ENCODE data around the gene ERBB4. TPM values are rescaled to one million over a fixed set of nuclear protein-coding genes. Genes with fewer than 3 reads are reported as not detected.

ERBB4 gene
- total RNA-seq, 5 donors from 2014 or later (not counting 1 experiment from before 2014, with no cell fraction given): 0.03 to 0.06 TPM; not detected in 3

DNA sequence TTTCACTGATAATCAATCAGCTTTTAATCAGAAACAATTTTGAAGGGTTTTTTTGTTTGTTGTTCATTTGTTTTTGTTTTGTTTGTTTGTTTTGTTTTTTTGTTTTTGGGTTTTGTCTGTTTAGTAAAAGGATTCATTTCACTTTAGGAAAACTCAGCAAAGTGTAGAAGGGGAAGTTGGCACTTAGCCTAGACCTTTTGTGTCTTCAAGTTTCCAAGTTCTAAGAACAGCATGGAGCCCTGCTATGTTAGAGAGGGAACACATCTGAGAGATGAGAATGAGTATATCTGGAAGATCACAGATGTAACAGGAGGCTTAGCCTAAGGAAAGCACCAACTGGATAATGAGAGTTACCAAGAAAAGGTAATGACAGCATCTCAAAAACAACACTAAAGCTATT lies 501.5 kb downstream of the ERBB4 start:
- H3K27me3 ChIP-seq (replicated peaks in 1 of 2; ENCODE audit: control insufficient read depth in 2 of 2, extremely low read depth in 1 of 2, insufficient read depth in 2 of 2, low read length in 1 of 2): no peaks in the 10 kb centered on the region
- Mint-ChIP-seq H3K27me3 (no peaks in the 10 kb centered on the region), H3K27ac (no peak overlapping the region), H3K36me3 (no peaks in the 10 kb centered on the region), H3K4me1 (no peaks in the 10 kb centered on the region), H3K9me3 (peaks cover 0 to 11% (median 8%) of the 10 kb centered on the region in 3 donors), H3K4me3 (no peak overlapping the region)
- DNase-seq (no peak), ATAC-seq (replicated peaks in 1 of 4) (no peak)
- H3K4me1 ChIP-seq (ENCODE audit: control insufficient read depth in 1 of 2, extremely low read depth in 1 of 2, insufficient read depth in 2 of 2, low read length in 2 of 2): no peaks in the 10 kb centered on the region
- no peaks in the 10 kb centered on the region for H3K36me3 ChIP-seq (ENCODE audit: control insufficient read depth in 2 of 2, extremely low read depth in 1 of 2, insufficient read depth in 1 of 2, low read length in 1 of 2)
- ChIA-PET POLR2A (no interaction called here), CTCF (no interaction called here)
- H3K4me3 ChIP-seq (ENCODE audit: control insufficient read depth in 1 of 2, extremely low read depth in 1 of 2, low read length in 1 of 2): no peak overlapping the region
- no peak overlapping the region for H3K27ac ChIP-seq (ENCODE audit: low read length)
- no peaks in the 10 kb centered on the region for H3K9me3 ChIP-seq

DNA sequence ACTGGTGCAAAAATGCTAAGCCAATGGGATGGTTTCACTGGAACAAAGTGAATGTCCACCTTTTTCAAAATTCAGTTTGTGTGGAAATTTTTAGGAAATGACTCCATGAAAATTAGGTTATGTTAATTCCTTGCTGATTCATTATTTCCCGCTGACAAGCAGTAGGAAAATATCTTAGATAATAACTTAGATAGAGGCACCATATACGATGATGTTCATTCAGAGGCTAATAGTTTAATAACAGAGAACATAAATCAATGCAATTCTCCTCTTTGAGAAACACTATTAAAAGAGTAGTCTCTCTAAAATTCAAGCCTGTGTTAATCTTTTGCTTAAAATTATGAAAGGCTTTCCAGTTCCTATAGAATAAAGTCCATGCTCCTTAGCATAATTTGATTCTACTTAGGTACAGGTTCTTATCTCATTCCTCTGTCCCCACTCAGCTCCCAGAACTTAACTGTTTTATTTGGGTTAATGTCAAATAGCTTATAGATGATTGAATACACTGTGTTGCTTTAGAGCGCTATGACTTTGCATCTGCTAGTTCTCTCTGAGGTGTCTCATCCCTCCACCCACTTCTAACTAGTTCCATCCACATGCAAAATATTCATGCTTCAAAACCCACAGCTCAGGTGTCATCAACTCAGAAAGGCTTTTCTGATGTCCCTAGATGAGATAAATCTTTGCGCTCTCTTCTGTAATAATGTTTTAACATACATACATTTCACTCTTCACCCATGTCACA lies 503.6 kb downstream of the ERBB4 start:
- Mint-ChIP-seq H3K4me3 (no peak overlapping the region), H3K9me3 (peaks cover 0 to 5% (median 2%) of the 10 kb centered on the region in 3 donors), H3K36me3 (no peaks in the 10 kb centered on the region), H3K27ac (no peak overlapping the region), H3K4me1 (no peaks in the 10 kb centered on the region), H3K27me3 (no peaks in the 10 kb centered on the region)
- 100% methylated on average over 1 of the region's 4 CpGs for WGBS (ENCODE audit: insufficient coverage)
- no peaks in the 10 kb centered on the region for H3K9me3 ChIP-seq
- H3K36me3 ChIP-seq (ENCODE audit: control insufficient read depth in 2 of 2, extremely low read depth in 1 of 2, insufficient read depth in 1 of 2, low read length in 1 of 2): no peaks in the 10 kb centered on the region
- no peaks in the 10 kb centered on the region for H3K27me3 ChIP-seq (replicated peaks in 1 of 2; ENCODE audit: control insufficient read depth in 2 of 2, extremely low read depth in 1 of 2, insufficient read depth in 2 of 2, low read length in 1 of 2)
- no peak for ATAC-seq (replicated peaks in 1 of 4)
- DNase-seq: no peak
- H3K4me3 ChIP-seq (ENCODE audit: control insufficient read depth in 1 of 2, extremely low read depth in 1 of 2, low read length in 1 of 2): no peak overlapping the region
- POLR2A ChIA-PET: no interaction called here
- H3K27ac ChIP-seq (ENCODE audit: low read length): no peak overlapping the region
- no peaks in the 10 kb centered on the region for H3K4me1 ChIP-seq (ENCODE audit: control insufficient read depth in 1 of 2, extremely low read depth in 1 of 2, insufficient read depth in 2 of 2, low read length in 2 of 2)
- CTCF ChIA-PET: no interaction called here

DNA sequence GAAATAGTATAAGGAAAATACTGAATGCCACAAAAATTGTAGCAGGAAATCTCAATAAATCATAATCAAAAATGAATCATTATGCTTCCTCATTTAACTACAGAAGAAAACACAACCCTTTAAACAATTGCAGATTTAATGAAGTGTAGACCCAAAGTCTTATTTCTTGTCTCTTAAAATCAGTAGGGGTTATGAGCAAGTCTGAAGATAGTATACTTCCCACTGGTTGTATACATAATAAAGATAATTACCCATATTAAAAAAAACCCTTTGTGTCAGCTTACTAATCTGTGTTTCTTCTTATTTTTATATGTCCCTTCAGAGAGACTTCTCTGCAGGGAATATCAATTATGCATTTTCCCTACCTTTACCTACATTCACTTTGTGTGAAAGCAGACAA lies 504.7 kb downstream of the ERBB4 start:
- no peaks in the 10 kb centered on the region for H3K36me3 ChIP-seq (ENCODE audit: control insufficient read depth in 2 of 2, extremely low read depth in 1 of 2, insufficient read depth in 1 of 2, low read length in 1 of 2)
- no peaks in the 10 kb centered on the region for H3K9me3 ChIP-seq
- H3K27me3 Mint-ChIP-seq: no peaks in the 10 kb centered on the region
- no peak overlapping the region for H3K27ac ChIP-seq (ENCODE audit: low read length)
- H3K4me1 ChIP-seq (ENCODE audit: control insufficient read depth in 1 of 2, extremely low read depth in 1 of 2, insufficient read depth in 2 of 2, low read length in 2 of 2): no peaks in the 10 kb centered on the region
- no peaks in the 10 kb centered on the region for H3K36me3 Mint-ChIP-seq
- H3K27me3 ChIP-seq (replicated peaks in 1 of 2; ENCODE audit: control insufficient read depth in 2 of 2, extremely low read depth in 1 of 2, insufficient read depth in 2 of 2, low read length in 1 of 2): no peaks in the 10 kb centered on the region
- H3K4me1 Mint-ChIP-seq: no peaks in the 10 kb centered on the region
- no peak overlapping the region for H3K4me3 ChIP-seq (ENCODE audit: control insufficient read depth in 1 of 2, extremely low read depth in 1 of 2, low read length in 1 of 2)
- no peak for ATAC-seq (replicated peaks in 1 of 4)
- no peak for DNase-seq
- ChIA-PET CTCF (no interaction called here), POLR2A (no interaction called here)
- H3K4me3 Mint-ChIP-seq: no peak overlapping the region
- no peak overlapping the region for H3K27ac Mint-ChIP-seq
- peaks cover 0 to 6% (median 5%) of the 10 kb centered on the region in 3 donors for H3K9me3 Mint-ChIP-seq

DNA sequence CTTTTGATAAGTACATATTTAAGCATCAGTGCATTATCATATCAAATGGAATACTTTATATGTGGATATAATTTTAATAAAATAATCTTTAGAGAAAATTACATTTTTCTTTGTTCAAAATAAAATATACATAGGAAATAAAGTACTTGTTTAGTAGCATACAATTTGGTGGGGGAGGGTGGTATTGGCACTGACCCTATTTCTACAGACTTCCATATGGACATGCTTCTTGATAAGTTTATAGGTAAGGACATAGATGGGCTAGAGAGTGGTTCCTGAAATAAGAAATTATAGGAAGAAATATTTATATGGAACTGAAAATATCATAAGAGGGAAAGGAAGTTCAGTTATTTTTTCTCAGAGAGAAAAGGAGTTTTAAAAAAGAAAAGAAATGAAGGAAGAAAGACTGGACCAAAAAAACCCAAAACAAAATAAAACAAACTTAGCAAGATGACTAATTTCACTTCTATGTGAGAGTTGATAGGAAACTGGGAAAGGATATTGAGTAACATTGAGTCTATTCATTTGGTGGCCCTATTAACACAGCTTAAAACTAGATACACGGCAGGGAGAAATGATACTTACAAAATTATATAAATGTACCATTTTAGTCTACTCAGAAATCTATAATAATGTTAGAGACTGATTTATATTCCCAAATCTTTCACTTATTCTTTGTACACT lies 505.9 kb downstream of the ERBB4 start:
- DNase-seq (no peak), ATAC-seq (replicated peaks in 1 of 4) (no peak)
- H3K9me3 ChIP-seq: no peaks in the 10 kb centered on the region
- ChIA-PET CTCF (no interaction called here), POLR2A (no interaction called here)
- no peaks in the 10 kb centered on the region for H3K4me1 ChIP-seq (ENCODE audit: control insufficient read depth in 1 of 2, extremely low read depth in 1 of 2, insufficient read depth in 2 of 2, low read length in 2 of 2)
- no CpG with 5 or more reads among the region's 1 CpG for WGBS (ENCODE audit: insufficient coverage)
- no peaks in the 10 kb centered on the region for H3K27me3 ChIP-seq (replicated peaks in 1 of 2; ENCODE audit: control insufficient read depth in 2 of 2, extremely low read depth in 1 of 2, insufficient read depth in 2 of 2, low read length in 1 of 2)
- H3K27ac ChIP-seq (ENCODE audit: low read length): no peak overlapping the region
- Mint-ChIP-seq H3K36me3 (no peaks in the 10 kb centered on the region), H3K27ac (no peak overlapping the region), H3K9me3 (peaks cover 0 to 6% (median 5%) of the 10 kb centered on the region in 3 donors), H3K4me3 (no peak overlapping the region), H3K27me3 (no peaks in the 10 kb centered on the region), H3K4me1 (no peaks in the 10 kb centered on the region)
- no peaks in the 10 kb centered on the region for H3K36me3 ChIP-seq (ENCODE audit: control insufficient read depth in 2 of 2, extremely low read depth in 1 of 2, insufficient read depth in 1 of 2, low read length in 1 of 2)
- H3K4me3 ChIP-seq (ENCODE audit: control insufficient read depth in 1 of 2, extremely low read depth in 1 of 2, low read length in 1 of 2): no peak overlapping the region

DNA sequence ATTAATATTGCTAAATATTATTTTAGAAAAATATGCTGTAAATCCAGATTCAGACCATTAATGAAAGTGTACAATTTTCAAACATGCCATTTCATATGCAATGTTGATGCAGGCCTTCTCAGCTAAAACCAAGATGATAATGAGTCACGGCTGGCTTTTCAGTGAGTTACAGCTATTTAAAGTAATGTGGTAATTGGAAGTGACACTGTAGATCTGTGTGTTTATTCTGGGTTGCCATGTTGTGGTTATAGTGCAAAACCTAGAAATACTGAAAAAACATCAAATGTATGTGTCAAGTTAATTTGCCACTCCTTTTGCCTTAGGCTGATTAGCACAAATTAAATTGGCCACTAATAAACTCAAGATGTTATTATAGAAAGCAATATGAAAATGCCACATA lies 506.6 kb downstream of the ERBB4 start:
- Mint-ChIP-seq H3K4me1 (no peaks in the 10 kb centered on the region), H3K4me3 (no peak overlapping the region), H3K27ac (no peak overlapping the region), H3K27me3 (no peaks in the 10 kb centered on the region), H3K9me3 (peaks cover 0 to 6% (median 5%) of the 10 kb centered on the region in 3 donors), H3K36me3 (no peaks in the 10 kb centered on the region)
- Histone ChIP-seq H3K36me3 (ENCODE audit: control insufficient read depth in 2 of 2, extremely low read depth in 1 of 2, insufficient read depth in 1 of 2, low read length in 1 of 2) (no peaks in the 10 kb centered on the region), H3K4me3 (ENCODE audit: control insufficient read depth in 1 of 2, extremely low read depth in 1 of 2, low read length in 1 of 2) (no peak overlapping the region), H3K9me3 (no peaks in the 10 kb centered on the region), H3K27ac (ENCODE audit: low read length) (no peak overlapping the region), H3K4me1 (ENCODE audit: control insufficient read depth in 1 of 2, extremely low read depth in 1 of 2, insufficient read depth in 2 of 2, low read length in 2 of 2) (no peaks in the 10 kb centered on the region), H3K27me3 (replicated peaks in 1 of 2; ENCODE audit: control insufficient read depth in 2 of 2, extremely low read depth in 1 of 2, insufficient read depth in 2 of 2, low read length in 1 of 2) (no peaks in the 10 kb centered on the region)
- ChIA-PET CTCF (no interaction called here), POLR2A (no interaction called here)
- no peak for ATAC-seq (replicated peaks in 1 of 4)
- no CpG with 5 or more reads among the region's 1 CpG for WGBS (ENCODE audit: insufficient coverage)
- DNase-seq: no peak

DNA sequence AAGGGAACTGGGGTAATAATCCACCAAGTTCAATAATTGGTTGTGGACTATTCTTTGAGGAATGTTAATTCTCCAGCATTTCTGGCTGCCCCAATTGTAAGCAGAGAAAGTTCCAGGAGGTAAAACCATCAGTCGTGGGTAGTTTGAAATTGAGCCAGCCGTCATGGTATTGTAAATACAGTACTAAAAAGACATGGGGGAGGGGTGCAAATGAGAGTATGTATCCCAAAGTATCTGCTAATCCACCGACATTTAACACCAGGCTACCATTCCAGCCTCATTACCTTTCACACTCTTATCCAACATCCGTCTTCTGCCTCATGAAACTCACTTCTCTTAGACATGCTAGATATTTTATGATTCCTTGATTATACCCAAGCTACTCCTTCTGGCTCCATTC lies 507.9 kb downstream of the ERBB4 start:
- H3K4me3 Mint-ChIP-seq: no peak overlapping the region
- no peaks in the 10 kb centered on the region for H3K9me3 ChIP-seq
- ChIA-PET CTCF (no interaction called here), POLR2A (no interaction called here)
- H3K4me1 ChIP-seq (ENCODE audit: control insufficient read depth in 1 of 2, extremely low read depth in 1 of 2, insufficient read depth in 2 of 2, low read length in 2 of 2): no peaks in the 10 kb centered on the region
- H3K27ac ChIP-seq (ENCODE audit: low read length): no peak overlapping the region
- H3K4me3 ChIP-seq (ENCODE audit: control insufficient read depth in 1 of 2, extremely low read depth in 1 of 2, low read length in 1 of 2): no peak overlapping the region
- ATAC-seq (replicated peaks in 1 of 4) (no peak), DNase-seq (no peak)
- no peaks in the 10 kb centered on the region for H3K27me3 Mint-ChIP-seq
- H3K36me3 Mint-ChIP-seq: no peaks in the 10 kb centered on the region
- no peaks in the 10 kb centered on the region for H3K27me3 ChIP-seq (replicated peaks in 1 of 2; ENCODE audit: control insufficient read depth in 2 of 2, extremely low read depth in 1 of 2, insufficient read depth in 2 of 2, low read length in 1 of 2)
- 90% methylated on average over 1 of the region's 4 CpGs for WGBS (ENCODE audit: insufficient coverage)
- H3K4me1 Mint-ChIP-seq: no peaks in the 10 kb centered on the region
- peaks cover 0 to 6% (median 5%) of the 10 kb centered on the region in 3 donors for H3K9me3 Mint-ChIP-seq
- no peaks in the 10 kb centered on the region for H3K36me3 ChIP-seq (ENCODE audit: control insufficient read depth in 2 of 2, extremely low read depth in 1 of 2, insufficient read depth in 1 of 2, low read length in 1 of 2)
- H3K27ac Mint-ChIP-seq: no peak overlapping the region

Measured in T-cell (primary cell).